GM21381 (cell line): Measurements from ENCODE around the gene VPS26C.
"Not testable (repeated sequence)": the region's sequence is repeated elsewhere in the genome, so short reads cannot be mapped to it uniquely, and the experiment has no call there.

ENCODE experiments used
- ATAC-seq: cut with Tn5 transposase; IDR thresholded peaks from one replicate; pipeline ENCODE4 v1.9.1; 2021; ENCODE audit warnings: mild to moderate bottlenecking, moderate library complexity; ENCODE audit not compliant: unreplicated experiment

VPS26C gene

DNA sequence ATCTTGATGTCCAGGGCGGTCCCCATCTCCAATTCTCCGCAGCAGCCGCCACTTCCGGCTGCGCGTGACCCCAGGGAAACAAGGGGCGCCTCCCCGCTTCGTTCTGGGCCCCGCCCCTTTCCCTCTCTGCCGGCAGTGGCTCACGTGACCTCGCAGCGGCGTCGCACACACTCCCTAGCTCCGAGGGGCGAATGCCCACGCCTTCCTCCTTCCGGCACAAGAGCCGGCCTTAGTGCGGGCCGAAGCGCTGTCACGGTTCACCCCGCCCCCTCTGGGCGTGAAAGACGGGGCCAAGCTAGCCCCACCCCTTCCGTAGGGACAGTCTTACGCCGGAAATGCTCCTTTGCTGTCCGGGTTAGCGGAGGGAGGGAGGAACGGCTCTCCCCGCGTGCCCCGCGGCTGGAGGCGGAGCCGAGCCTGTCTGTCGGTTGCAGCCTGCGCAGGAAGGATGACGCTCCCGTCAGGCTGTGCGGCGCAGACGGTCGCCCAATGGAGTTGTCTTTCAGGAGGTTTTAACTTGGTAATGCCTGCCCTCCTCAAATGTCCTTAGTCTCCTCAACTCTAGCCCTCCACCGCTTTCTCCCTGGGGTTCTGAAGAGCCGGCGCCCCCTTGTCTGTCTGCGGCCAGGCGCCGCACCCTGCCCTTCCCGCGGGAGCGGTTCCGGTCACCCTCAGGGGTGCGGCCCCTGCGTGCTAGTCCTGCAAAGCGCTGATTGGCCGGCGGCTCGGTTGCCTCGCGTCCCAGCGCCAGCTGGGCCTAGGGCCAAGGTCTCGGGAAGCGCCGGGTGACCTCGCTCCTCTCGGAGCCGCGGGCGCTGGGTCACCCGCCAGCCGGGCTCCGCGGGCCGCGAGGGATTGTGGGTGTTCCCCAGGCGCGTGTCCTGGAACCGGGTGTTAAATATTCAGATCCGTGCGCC, at the start of gene VPS26C:
VPS26C (minus strand) TSS at position 66 of the 917 bp plus-strand sequence; CDS start at position 26, 40 bp downstream.
- peak; percentile 89 for ATAC-seq

DNA sequence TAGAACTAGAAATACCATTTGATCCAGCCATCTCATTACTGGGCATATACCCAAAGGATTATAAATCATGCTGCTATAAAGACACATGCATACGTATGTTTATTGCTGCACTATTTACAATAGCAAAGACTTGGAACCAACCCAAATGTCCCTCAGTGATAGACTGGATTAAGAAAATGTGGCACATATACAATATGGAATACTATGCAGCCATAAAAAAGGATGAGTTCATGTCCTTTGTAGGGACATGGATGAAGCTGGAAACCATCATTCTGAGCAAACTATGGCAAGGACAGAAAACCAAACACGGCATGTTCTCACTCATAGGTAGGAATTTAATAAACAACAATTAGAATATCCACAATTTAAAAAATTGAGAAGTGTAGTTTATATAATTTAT, 48.9 kb upstream of the VPS26C start:
- ATAC-seq: not testable (repeated sequence)

DNA sequence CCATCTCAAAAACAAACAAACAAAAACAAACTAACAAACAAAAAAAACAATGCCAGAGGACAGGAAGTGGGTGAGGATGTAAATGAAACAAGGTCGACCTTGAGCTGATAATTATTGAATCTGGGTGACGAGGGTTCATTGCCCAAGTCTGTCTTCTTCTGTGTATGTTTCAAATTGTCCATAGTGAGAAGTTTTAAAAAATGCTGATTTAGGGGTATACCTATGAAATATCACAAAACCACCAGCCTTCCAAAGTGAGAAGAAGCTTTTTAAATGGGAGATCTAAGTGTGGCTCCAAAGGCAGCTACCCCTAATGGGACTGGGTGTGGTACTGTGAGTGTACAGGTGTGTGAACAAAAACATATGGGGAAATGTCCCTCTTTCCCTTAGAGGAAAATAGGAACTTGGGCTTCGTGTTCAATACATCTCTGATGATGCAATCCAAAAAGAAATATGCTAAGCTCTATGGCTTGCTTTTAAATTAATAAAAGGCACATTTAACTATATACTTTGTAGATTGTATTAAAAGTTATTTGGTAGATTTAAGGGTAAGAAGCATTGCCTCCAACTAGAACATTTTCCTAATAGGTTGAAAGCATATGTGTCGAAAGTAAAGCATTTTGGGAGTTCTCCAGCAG, 33.1 kb upstream of the VPS26C start:
- ATAC-seq: no peak

- ATAC-seq: no peak
These were observed 30.2 kb upstream of the VPS26C start for GRCh38 chr21:37297364-37297763.

GRCh38 chr21:37294679-37295078, 27.5 kb upstream of the VPS26C start:
- ATAC-seq: no peak

- no peak for ATAC-seq
These were observed 25.8 kb upstream of the VPS26C start for GRCh38 chr21:37292941-37293340.

- no peak for ATAC-seq
These were observed 24.9 kb upstream of the VPS26C start for GRCh38 chr21:37292041-37292440.

- not testable (repeated sequence) for ATAC-seq
These were observed 16.1 kb upstream of the VPS26C start for GRCh38 chr21:37283191-37283710.

DNA sequence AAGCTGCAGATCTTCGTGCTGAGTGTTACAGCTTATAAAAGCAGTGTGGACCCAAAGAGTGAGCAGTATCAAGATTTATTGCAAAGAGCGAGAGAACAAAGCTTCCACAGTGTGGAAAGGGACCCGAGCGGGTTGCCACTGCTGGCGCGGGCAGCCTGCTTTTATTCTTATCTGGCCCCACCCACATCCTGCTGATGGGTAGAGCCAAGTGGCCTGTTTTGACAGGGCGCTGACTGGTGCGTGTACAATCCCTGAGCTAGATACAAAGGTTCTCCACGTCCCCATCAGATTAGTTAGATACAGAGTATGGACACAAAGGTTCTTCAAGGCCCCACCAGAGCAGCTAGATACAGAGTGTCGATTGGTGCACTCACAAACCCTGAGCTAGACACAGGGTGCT, 15.5 kb upstream of the VPS26C start:
- ATAC-seq: not testable (repeated sequence)

GRCh38 chr21:37281993-37282392, 14.9 kb upstream of the VPS26C start:
- no peak for ATAC-seq

DNA sequence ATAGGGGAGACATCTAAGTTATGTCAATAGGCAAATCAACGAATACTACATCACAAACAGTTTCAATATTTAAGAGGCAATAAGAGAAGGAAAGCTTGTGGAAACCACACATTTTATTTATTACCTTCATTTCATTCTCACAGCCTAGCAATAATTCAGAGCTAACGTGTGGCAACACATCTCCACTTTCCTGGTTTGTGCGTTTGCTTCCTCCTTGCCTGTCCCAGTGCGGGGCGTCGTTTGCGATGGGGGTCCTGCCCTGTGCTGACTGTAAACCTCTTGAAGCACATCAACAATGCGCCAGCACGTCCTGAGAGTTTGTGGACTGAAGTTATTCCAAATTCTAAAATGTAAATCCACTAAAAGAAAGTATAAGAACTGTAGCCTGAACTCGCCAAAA, 14.4 kb upstream of the VPS26C start:
- ATAC-seq: no peak

DNA sequence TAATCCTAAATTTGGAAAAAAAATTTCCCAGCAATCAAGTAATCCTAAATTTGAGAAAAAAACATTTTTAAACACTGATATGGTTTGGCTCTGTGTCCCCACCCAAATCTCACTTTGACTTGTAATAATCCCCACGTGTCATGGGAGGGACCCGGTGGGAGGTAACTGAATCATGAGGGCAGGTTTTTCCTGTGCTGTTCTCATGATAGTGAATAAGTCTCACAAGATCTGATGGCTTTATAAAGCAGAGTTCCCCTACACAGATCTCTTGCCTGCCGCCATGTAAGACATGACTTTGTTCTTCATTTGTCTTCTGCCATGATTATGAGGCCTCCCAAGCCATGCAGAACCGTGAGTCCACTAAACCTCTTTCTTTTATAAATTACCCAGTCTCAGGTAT, 12.1 kb upstream of the VPS26C start:
- ATAC-seq: not testable (repeated sequence)

- ATAC-seq: no peak
These were observed 11.1 kb upstream of the VPS26C start for GRCh38 chr21:37278199-37278598.

DNA sequence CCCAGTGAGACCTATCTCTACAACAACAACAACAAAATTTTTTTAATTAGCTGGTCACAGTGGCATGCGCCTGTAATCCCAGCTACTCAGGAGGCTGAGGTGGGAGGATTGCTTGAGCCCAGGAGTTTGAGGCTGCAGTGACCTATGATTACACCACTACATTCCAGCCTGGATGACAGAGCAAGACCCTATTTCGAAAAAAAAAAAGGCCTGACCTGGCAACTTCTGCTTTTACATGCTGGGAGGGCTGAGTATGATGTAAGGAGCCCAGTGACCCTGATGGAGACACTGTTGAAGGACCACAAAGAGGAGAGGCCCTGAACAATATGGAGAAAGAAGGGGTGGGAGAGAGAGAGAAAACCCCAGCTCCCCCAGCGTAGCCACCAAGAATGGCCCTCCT, 9.2 kb upstream of the VPS26C start:
- no peak for ATAC-seq

DNA sequence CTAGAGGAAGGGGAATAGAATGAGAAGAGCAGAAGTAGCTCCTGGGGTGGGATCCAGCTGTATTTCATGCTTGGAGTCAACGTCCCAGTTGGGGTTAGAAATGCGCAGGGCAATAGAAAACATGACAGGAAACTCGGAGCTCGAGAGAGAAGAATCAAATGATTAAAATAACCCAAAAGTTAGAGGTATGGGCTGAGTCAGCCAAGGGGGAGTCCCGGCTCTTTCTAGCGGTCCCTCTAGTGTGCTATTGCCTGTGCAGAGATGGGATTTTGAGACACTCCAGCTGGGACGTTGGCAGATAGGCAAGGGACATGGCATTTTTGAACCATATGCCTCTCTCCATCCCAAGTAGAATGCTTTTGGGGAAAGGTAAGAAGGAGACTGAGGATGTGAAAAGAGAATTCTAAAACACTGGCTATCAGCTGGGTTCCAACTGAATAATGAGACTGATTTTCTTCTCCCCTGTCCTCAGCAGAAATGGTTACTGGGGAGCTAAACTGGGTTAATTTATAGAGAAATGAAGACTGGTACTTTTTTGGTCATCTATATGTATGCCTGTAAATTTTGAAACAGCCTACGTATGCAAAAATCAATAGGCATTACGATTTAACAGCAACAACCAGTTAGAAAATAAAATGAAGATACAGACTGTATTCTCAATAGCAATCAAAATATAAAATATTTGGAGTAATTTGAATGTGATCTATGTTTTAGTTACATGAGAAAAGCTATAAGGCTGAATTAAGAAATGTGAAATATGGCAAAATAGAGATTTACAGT, 7.0 kb upstream of the VPS26C start:
- ATAC-seq: no peak

- no peak for ATAC-seq
These were observed 6.3 kb upstream of the VPS26C start for GRCh38 chr21:37273440-37273839.

- no peak for ATAC-seq
These were observed 5.8 kb upstream of the VPS26C start for GRCh38 chr21:37272897-37273296.

- no peak for ATAC-seq
These were observed 3.6 kb upstream of the VPS26C start for GRCh38 chr21:37270576-37271365.

DNA sequence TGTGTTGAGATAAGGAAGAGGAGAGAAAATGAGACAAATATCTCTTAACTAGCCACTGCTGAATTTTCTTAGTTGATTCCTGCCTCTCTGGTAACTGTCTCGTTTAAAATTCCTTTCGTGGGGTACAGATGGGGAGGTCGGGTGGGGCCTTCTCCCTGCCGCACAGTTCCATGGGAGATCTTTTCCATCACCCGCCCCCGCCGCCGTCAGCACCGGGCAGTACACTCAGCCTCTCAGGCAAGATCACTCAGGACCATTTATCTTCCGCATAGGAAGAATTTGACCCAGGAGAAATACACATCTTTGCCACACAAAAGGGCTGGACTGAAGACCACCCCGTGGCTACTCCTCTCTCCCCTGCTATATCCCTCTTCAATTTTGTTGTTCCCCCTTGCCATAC, 2.3 kb upstream of the VPS26C start:
- ATAC-seq: no peak

- no peak for ATAC-seq
These were observed 1.0 kb upstream of the VPS26C start for GRCh38 chr21:37268186-37268503.
